Bronchial epithelial cell (primary cell): ENCODE data around the gene SYPL1. TPM values are rescaled to one million over a fixed set of nuclear protein-coding genes. Genes with fewer than 3 reads are reported as not detected.

ENCODE experiments used
- DNase-seq: peaks from one replicate; pipeline ENCODE4 v3.0.0-alpha.2; 2010; ENCODE audit warnings: low read depth
- FAIRE-seq: peaks from 2 replicates; lab custom pipeline; 2011; peaks lifted over from hg19 to GRCh38; lab: Jason Lieb, UNC
- H3K27me3 ChIP-seq: 2 replicates; pipeline ENCODE4 v1.5.1; 2011; ENCODE audit warnings: low read length; ENCODE audit not compliant: control insufficient read depth, insufficient read depth
- H3K36me3 ChIP-seq: 2 replicates; pipeline ENCODE4 v1.5.1; 2011; ENCODE audit warnings: low read length; ENCODE audit not compliant: control insufficient read depth, insufficient read depth
- H3K4me3 ChIP-seq: 2 replicates; pipeline ENCODE4 v1.5.1; 2011; ENCODE audit warnings: mild to moderate bottlenecking, low read depth, low read length, control low read depth
- CTCF ChIP-seq: IDR thresholded peaks from 2 replicates; pipeline ENCODE4 v1.5.1; 2011; ENCODE audit warnings: mild to moderate bottlenecking, moderate library complexity, low read length, control low read depth, inconsistent platforms; ENCODE audit not compliant: insufficient read depth, severe bottlenecking
- total RNA-seq: library from RNA; depleted of rRNA; stranded (reverse); fragments of >200 nt; gene quantifications from 2 replicates; pipeline ENCODE4 v1.2.1, GENCODE V29; 2014

SYPL1 gene
- total RNA-seq, 1 donor from 2014 or later: 74.8 TPM

DNA sequence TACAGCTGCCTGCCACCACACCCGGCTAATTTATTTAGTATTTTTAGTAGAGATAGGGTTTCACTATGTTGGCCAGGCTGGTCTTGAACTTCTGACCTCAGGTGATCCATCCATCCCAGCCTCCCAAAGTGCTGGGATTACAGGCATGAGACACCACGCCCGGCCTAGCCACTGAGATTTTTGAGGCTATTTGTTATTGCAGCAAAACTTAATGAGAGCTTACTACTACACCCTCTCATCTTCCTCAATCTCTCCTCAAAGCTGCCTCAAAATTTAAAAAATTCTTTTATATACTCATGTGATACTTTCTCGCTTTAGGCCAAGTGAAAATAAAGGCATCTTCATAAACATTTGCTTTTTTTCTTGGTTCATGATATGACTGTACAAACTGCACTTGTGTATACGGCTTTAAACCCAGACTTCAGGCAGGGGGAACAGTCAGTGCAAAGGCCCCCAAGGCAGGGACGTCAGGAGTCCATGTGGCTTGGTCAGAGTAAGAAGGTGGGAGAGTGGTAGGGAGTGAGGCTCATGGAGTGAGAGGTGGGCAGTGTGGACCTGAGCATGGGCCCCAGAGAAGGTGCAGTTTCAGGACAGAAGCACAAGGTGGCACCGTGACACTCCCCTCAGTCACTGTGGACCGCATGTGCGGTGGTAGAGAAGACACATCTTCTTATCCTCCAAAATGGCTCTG, 55.5 kb downstream of the SYPL1 start:
- TF ChIP-seq CTCF: peak; percentile 94
- DNase-seq: peak; percentile 65
- no peak for FAIRE-seq
- Histone ChIP-seq H3K4me3 (no peak overlapping the region), H3K27me3 (no peaks in the 10 kb centered on the region), H3K36me3 (no peaks in the 10 kb centered on the region)

- FAIRE-seq (no peak), DNase-seq (no peak)
- H3K4me3 ChIP-seq: no peak overlapping the region
- no peak for TF ChIP-seq CTCF
- H3K27me3 ChIP-seq: no peaks in the 10 kb centered on the region
- H3K36me3 ChIP-seq: no peaks in the 10 kb centered on the region
Measured at GRCh38 chr7:106054971-106055532, 57.1 kb downstream of the SYPL1 start.

- FAIRE-seq (no peak), DNase-seq (no peak)
- H3K4me3 ChIP-seq: no peak overlapping the region
- TF ChIP-seq CTCF: no peak
- H3K27me3 ChIP-seq: no peaks in the 10 kb centered on the region
- no peaks in the 10 kb centered on the region for H3K36me3 ChIP-seq
Measured at GRCh38 chr7:106054156-106054910, 57.8 kb downstream of the SYPL1 start.

GRCh38 chr7:106053109-106053508, 59.0 kb downstream of the SYPL1 start:
- FAIRE-seq: no peak
- Histone ChIP-seq H3K4me3 (no peak overlapping the region), H3K27me3 (no peaks in the 10 kb centered on the region), H3K36me3 (no peaks in the 10 kb centered on the region)
- no peak for TF ChIP-seq CTCF
- no peak for DNase-seq

DNA sequence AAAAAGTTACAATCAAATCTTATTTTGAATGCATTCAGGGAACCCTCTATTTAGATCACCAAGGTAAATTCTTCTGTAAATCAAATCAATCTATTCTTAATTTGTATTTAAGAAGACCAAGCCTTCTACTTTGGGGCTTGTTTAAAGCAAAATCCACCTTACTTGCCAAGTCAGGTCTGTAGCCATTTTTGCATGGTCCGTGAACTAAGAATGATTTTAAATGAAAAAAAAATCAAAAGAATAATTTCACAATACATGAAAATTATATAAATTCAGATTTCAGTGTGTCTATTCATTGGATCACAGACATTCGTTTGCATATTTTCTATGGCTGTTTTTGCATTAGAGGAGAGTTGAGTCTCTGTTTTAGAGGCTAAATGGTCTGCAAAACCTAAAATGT, 59.4 kb downstream of the SYPL1 start:
- DNase-seq: no peak
- no peaks in the 10 kb centered on the region for H3K27me3 ChIP-seq
- H3K4me3 ChIP-seq: no peak overlapping the region
- no peak for TF ChIP-seq CTCF
- FAIRE-seq: no peak
- no peaks in the 10 kb centered on the region for H3K36me3 ChIP-seq
